ENCODE data around the gene PROB1.
"Not testable (repeated sequence)": the region's sequence is repeated elsewhere in the genome, so short reads cannot be mapped to it uniquely, and the experiment has no call there.

The PROB1 gene

DNA sequence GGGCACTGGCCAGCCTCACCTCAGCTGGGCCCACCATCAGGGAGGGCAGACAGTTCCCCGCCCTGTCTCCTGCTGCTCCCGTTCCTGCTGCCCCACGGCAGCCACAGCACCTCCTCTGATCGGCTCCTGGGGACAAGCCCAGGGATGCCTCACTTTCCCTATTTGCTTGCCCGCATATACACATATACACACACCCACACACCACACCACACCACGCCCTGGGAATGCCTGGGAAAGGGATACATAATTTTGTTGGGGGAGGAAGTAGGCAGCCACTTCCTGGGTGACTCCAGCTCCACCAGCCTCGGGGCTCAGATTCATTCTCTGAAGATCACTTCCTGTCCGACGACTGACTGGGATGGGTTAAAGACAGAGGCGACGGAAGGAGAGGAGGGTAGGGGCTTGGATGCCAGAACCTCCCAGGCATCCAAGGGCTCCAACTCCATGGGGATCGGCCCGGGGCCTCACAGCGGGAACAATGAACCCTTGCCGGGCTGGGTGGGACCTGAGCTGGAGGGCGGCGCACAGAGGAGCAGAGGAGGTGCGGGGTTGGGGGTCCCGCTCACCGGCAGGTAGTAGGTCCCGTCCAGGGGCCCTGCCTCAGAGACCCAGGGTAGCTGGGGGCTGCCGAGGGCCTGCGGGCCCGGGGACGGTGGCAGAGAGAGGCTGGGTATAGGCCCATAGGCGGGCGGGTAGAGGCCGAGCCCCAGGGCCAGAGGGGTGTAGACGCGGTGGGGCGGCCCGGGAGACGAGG is 3.2 kb downstream of the PROB1 start:
- peaks cover 14 to 40% of the 10 kb centered on the region in 2 donors for H3K27me3 ChIP-seq (ENCODE audit: control insufficient read depth in 1 of 2, insufficient read depth in 2 of 2, low read length in 2 of 2)
- no peak overlapping the region for H3K4me3 ChIP-seq (ENCODE audit: low read length in 2 of 2)
- no peak overlapping the region for H3K27ac ChIP-seq (ENCODE audit: low read length)
- no peak overlapping the region for H3K9ac ChIP-seq (ENCODE audit: low read length in 2 of 2)
- peaks cover 38% of the 10 kb centered on the region for H3K4me1 ChIP-seq (ENCODE audit: control insufficient read depth, insufficient read depth, low read length)
- H3K9me3 ChIP-seq (ENCODE audit: control insufficient read depth in 2 of 2, low read length in 2 of 2), result no peaks in the 10 kb centered on the region
- H3K36me3 ChIP-seq (ENCODE audit: control insufficient read depth in 2 of 2, insufficient read depth in 2 of 2, low read length in 2 of 2), result no peaks in the 10 kb centered on the region

DNA sequence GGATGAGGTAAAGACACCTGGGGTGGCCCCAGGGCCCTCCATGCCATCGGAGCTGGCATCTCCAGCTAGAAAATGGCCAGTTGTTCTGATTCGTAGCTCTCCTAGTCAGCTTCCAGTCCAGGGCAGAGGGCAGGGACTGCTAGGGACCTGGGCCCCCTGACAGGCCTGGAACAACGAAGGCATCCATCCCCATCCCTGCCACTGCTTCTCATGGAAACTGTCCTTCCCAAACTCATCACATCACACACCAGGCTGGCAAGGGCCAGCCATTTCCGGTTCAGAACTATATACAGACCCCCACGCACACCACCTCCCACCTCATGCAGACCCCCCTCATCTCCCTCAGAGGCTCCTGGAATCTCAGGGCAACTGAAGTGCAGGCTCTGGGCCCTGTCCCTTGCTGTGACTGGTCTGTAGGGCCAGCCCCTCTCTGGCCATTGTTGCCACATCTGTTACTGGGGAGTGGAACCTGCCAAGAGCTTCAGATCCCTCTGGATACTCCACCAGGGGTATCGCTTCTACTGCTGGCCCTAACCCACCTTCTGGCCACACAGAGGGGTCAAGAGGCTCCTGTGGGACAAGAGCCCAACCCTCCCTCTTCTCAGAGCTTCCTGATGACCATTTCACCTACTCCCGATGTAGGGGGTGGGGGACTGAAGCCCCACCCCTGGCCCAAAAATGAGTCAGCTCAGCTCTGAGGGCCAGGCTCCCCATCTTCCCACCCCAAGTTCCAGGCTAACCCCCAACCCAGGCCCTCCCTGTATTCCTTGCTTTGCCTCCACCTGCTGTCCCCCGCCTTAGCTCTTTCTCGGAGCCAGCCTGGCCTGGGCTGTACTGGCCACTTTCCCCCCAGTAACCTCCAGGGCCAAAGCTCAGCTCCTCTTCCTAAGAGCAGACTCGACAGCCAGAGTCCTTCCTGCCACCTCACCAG is 4.0 kb downstream of the PROB1 start:
- Histone ChIP-seq H3K27ac (ENCODE audit: low read length) (no peak overlapping the region), H3K4me3 (ENCODE audit: low read length in 2 of 2) (no peak overlapping the region), H3K9ac (ENCODE audit: low read length in 2 of 2) (no peak overlapping the region)

DNA sequence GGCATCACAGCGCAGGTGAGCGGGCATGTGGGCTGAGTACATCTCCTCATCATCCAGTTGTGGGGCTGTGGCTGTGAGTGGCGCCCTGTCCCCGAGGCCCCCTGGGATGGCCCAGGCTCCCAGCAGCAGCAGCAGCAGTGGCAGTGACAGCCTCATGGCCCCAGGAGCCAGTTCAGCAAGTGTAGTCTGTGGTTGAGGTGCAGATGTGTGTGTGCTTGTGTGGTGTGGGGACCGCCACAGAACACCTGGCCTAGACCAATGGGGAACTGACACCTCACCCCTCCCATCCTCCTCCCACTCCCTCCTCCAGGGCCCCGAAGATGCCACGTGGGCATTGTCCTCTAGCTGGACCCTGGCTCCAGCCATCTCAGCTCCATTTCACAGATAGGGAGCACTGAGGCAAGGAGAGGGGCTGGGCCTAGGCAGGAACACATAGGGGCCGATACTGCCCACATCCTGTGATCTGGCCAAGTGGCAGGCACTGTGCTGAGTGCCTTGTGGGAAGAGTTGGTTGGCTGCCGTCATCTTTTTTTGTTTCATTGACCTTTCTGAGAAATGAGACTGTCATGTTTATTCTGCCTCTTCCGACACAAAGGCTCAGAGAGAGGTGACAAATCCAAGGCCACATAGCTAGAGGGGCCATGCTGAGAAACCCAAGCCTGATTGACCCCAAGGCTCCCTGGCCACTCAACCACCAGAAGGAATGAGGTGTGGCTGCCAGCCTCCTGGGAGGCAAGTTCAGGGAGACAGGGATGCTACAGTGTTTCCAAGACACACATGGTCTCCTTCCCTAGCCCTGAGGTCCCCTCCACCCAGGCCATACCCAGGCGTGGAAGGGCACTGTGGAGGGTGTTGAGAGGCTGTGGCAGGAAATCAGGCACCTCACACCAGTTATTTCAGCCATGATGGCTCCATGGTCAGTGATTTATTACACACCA is 4.9 kb downstream of the PROB1 start, which contains the start of gene MZB1:
TSS of gene MZB1 (minus strand) at position 213 of the 938 bp plus-strand sequence. CDS start at position 156, 57 bp downstream.
- no peak within 1 kb of the TSS for H3K4me3 ChIP-seq (ENCODE audit: low read length in 2 of 2)
- H3K4me1 ChIP-seq (ENCODE audit: control insufficient read depth, insufficient read depth, low read length), result peaks cover 28% of the 10 kb centered on the region
- peaks cover 12 to 31% of the 10 kb centered on the region in 2 donors for H3K27me3 ChIP-seq (ENCODE audit: control insufficient read depth in 1 of 2, insufficient read depth in 2 of 2, low read length in 2 of 2)
- no peak within 1 kb of the TSS for H3K9ac ChIP-seq (ENCODE audit: low read length in 2 of 2)
- H3K9me3 ChIP-seq (ENCODE audit: control insufficient read depth in 2 of 2, low read length in 2 of 2), result no peaks in the 10 kb centered on the region
- H3K36me3 ChIP-seq (ENCODE audit: control insufficient read depth in 2 of 2, insufficient read depth in 2 of 2, low read length in 2 of 2), result no peaks in the 10 kb centered on the region
- H3K27ac ChIP-seq (ENCODE audit: low read length), result no peak within 1 kb of the TSS

More for the DNA sequence above, 4.0 kb downstream of the PROB1 start:
- no peaks in the 10 kb centered on the region for H3K36me3 ChIP-seq (ENCODE audit: control insufficient read depth in 2 of 2, insufficient read depth in 2 of 2, low read length in 2 of 2)
- H3K9me3 ChIP-seq (ENCODE audit: control insufficient read depth in 2 of 2, low read length in 2 of 2), result no peaks in the 10 kb centered on the region
- H3K27me3 ChIP-seq (ENCODE audit: control insufficient read depth in 1 of 2, insufficient read depth in 2 of 2, low read length in 2 of 2), result peaks cover 14 to 40% of the 10 kb centered on the region in 2 donors
- peaks cover 37% of the 10 kb centered on the region for H3K4me1 ChIP-seq (ENCODE audit: control insufficient read depth, insufficient read depth, low read length)

DNA sequence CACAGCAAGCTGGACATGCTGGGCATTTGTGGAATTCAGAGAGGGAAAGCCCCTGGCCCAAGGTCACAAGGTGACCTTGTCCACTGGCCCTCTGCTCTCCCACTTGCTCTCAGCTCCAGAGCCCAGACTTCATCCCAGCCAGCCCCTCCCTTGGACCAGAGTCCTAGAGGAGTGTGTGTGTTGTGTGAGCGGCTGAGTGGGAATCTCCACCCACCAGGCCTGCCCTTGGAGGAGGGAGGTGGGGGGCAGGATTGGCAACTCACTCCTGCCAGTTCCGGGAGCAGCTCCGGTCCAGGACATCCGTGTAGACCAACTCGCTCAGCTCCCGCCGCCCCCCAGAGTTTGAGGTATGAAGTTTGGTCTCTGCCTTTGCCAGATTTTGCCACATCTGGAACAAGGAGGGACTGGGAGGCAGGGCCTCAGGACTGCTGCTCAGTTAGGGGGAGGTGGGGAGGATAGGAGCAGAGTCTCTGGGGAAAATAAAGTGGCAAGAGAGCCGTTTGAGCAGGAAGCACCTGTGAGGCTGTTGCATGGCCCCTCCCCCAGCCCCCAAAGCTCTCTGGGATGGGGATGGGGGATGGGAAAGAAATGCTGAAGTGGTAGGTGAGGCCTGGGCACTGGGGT is 6.6 kb downstream of the PROB1 start:
- Histone ChIP-seq H3K4me3 (ENCODE audit: low read length in 2 of 2) (no peak overlapping the region), H3K27me3 (ENCODE audit: control insufficient read depth in 1 of 2, insufficient read depth in 2 of 2, low read length in 2 of 2) (peaks cover 6 to 15% of the 10 kb centered on the region in 2 donors), H3K4me1 (ENCODE audit: control insufficient read depth, insufficient read depth, low read length) (peaks cover 15% of the 10 kb centered on the region), H3K9me3 (ENCODE audit: control insufficient read depth in 2 of 2, low read length in 2 of 2) (no peaks in the 10 kb centered on the region), H3K9ac (ENCODE audit: low read length in 2 of 2) (no peak overlapping the region), H3K36me3 (ENCODE audit: control insufficient read depth in 2 of 2, insufficient read depth in 2 of 2, low read length in 2 of 2) (no peaks in the 10 kb centered on the region), H3K27ac (ENCODE audit: low read length) (no peak overlapping the region)

DNA sequence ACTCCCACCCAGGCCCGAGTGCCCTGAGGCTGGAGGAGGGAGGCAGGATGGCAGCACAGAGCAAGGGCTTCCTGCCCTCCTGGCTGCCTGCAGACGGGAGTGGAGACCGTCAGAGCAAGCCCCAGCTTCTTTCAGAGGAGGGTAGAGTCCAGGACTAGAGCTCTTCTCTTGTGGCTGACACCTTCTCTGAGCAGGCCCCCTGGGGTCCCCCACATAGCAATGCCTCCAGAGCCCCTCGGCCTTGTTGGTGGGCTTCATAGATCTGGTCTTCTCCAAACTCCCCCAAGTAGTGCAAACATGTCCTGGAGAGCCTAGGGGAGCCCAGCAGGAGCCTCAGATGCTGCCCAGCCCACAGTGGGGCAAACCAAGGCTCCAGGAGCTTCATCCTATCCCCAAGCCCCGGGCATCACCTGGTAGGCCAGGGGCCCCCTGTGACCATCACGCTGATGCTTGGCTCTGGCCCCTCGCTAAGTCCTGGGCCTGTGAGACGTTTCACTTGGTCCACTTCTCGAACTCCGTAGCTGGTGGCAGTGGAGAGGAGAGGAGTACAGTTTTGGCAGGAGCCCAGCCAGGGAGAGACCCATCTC is 7.2 kb downstream of the PROB1 start:
- H3K27ac ChIP-seq (ENCODE audit: low read length), result no peak overlapping the region

DNA sequence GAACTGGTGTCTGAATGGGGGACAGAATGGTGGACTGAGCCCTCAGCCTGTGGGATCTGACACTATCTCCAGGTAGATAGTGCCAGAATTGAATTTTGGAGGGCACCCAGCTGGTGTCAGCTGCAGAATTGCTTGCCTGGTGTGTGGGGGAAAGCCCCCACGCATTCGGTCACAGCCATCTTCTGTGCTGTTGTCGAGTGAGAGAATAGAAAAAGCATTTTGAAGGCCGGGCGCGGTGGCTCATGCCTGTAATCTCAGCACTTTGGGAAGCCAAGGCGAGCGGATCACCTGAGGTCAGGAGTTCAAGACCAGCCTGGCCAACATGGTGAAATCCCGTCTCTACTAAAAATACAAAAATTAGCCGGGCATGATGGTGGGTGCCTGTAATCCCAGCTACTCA is 7.9 kb downstream of the PROB1 start:
- not testable (repeated sequence) for H3K9ac ChIP-seq (ENCODE audit: low read length in 2 of 2); H3K9me3 ChIP-seq (ENCODE audit: control insufficient read depth in 2 of 2, low read length in 2 of 2); H3K36me3 ChIP-seq (ENCODE audit: control insufficient read depth in 2 of 2, insufficient read depth in 2 of 2, low read length in 2 of 2); H3K4me1 ChIP-seq (ENCODE audit: control insufficient read depth, insufficient read depth, low read length); H3K27me3 ChIP-seq (ENCODE audit: control insufficient read depth in 1 of 2, insufficient read depth in 2 of 2, low read length in 2 of 2); H3K4me3 ChIP-seq (ENCODE audit: low read length in 2 of 2); H3K27ac ChIP-seq (ENCODE audit: low read length)

More for the DNA sequence above, 7.2 kb downstream of the PROB1 start:
- peaks cover 9% of the 10 kb centered on the region for H3K4me1 ChIP-seq (ENCODE audit: control insufficient read depth, insufficient read depth, low read length)
- H3K9me3 ChIP-seq (ENCODE audit: control insufficient read depth in 2 of 2, low read length in 2 of 2), result no peaks in the 10 kb centered on the region
- no peaks in the 10 kb centered on the region for H3K36me3 ChIP-seq (ENCODE audit: control insufficient read depth in 2 of 2, insufficient read depth in 2 of 2, low read length in 2 of 2)
- peaks cover under 1 to 9% of the 10 kb centered on the region in 2 donors for H3K27me3 ChIP-seq (ENCODE audit: control insufficient read depth in 1 of 2, insufficient read depth in 2 of 2, low read length in 2 of 2)
- no peak overlapping the region for H3K9ac ChIP-seq (ENCODE audit: low read length in 2 of 2)
- no peak overlapping the region for H3K4me3 ChIP-seq (ENCODE audit: low read length in 2 of 2)

DNA sequence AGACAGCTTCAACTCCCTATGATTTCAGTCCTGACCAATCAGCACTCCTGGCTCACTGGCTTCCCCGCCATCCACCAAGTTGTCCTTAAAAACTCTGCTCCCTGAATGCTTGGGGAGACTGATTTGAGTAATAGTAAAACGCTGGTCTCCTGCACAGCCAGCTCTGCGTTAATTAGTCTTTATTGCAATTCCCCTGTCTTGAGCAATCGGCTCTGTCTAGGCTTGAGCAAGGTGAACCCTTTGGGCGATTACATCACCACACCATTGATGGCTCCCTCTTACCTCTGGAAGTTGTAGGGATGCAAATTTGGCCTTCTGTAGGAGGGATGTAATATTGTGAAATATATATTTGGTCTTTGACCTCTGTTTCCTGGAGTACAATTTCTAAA is 8.9 kb downstream of the PROB1 start:
- H3K4me3 ChIP-seq (ENCODE audit: low read length in 2 of 2), result no peak overlapping the region
- no peak overlapping the region for H3K27ac ChIP-seq (ENCODE audit: low read length)
- H3K36me3 ChIP-seq (ENCODE audit: control insufficient read depth in 2 of 2, insufficient read depth in 2 of 2, low read length in 2 of 2), result no peaks in the 10 kb centered on the region
- no peak overlapping the region for H3K9ac ChIP-seq (ENCODE audit: low read length in 2 of 2)
- H3K9me3 ChIP-seq (ENCODE audit: control insufficient read depth in 2 of 2, low read length in 2 of 2), result no peaks in the 10 kb centered on the region
- no peaks in the 10 kb centered on the region for H3K27me3 ChIP-seq (ENCODE audit: control insufficient read depth in 1 of 2, insufficient read depth in 2 of 2, low read length in 2 of 2)
- H3K4me1 ChIP-seq (ENCODE audit: control insufficient read depth, insufficient read depth, low read length), result peaks cover 3% of the 10 kb centered on the region

DNA sequence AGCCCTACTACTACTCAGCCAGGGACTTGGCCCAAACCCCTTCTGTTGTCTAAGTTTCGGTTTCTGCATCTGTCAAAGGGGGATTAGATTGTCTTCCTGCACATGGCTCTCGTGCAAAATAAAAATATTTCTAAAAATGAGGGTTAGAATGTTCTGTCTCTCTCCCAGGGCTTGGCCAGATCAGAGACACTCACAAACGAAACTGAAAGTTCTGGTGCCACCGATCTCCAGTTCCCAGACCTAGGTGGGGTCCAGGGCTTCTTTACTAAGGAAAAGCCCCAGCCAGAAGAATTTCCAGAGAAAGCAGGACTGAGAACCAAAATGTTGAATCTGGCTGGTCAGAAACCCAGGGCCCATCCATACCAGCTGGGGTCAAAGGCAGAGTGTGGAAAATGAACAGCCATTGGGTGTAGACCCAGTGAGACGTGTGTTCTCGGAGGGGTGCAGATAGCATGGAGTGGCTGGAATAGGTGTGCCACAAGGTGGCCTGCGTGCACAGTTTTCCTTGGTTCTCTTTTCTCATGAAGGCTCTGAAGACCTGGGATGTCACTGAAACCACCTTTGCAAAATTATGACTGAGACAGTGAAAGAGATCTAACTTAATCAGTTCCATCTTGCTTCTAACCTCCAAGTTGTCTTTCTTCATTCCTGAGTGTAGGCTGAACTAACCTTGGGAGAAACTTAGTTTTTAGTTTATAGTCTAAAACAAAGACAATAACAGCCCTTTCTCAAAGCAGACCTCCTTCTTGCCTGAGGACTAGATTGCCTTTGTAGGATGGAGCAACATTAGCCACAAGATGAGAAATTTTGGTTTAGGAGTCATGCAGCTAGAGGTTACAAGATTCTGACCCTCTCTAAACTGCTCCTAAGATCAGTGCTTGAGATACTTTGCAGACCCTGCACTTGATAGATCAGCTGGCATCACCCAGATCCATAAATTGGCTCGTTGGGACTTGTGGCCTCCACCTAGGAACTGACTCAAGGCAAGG is 9.5 kb downstream of the PROB1 start:
- no peak overlapping the region for H3K27ac ChIP-seq (ENCODE audit: low read length)
- peaks cover 3% of the 10 kb centered on the region for H3K4me1 ChIP-seq (ENCODE audit: control insufficient read depth, insufficient read depth, low read length)

DNA sequence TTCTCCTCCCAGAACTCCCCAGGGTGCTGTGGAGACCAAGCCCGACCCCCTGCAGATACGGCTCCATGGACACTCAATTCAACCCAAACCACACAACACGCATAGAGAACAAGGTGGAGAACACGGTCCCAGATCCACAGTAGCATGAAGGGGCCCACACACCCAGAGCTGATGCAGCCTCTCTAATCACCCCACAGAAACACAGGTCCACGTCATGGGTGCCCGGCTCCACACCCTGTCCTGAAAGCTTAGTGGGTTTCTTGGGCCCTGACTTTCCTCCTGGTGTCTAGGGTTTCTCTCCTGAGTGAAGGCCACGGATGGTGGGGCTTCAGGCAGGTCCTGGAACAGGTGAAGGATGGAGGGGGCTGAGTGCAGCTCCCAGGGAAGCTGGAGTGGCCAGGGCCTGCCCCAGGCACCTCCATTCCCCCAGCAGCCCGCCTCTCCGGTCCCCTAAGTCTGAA is 10.3 kb downstream of the PROB1 start:
- Histone ChIP-seq H3K27me3 (ENCODE audit: control insufficient read depth in 1 of 2, insufficient read depth in 2 of 2, low read length in 2 of 2) (no peaks in the 10 kb centered on the region), H3K36me3 (ENCODE audit: control insufficient read depth in 2 of 2, insufficient read depth in 2 of 2, low read length in 2 of 2) (no peaks in the 10 kb centered on the region), H3K4me3 (ENCODE audit: low read length in 2 of 2) (peak overlapping the region in 1 of 2 donors; percentile 8), H3K27ac (ENCODE audit: low read length) (no peak overlapping the region), H3K4me1 (ENCODE audit: control insufficient read depth, insufficient read depth, low read length) (peaks cover 3% of the 10 kb centered on the region), H3K9me3 (ENCODE audit: control insufficient read depth in 2 of 2, low read length in 2 of 2) (no peaks in the 10 kb centered on the region), H3K9ac (ENCODE audit: low read length in 2 of 2) (no peak overlapping the region)

More for the DNA sequence above, 9.5 kb downstream of the PROB1 start:
- H3K9me3 ChIP-seq (ENCODE audit: control insufficient read depth in 2 of 2, low read length in 2 of 2), result no peaks in the 10 kb centered on the region
- no peaks in the 10 kb centered on the region for H3K36me3 ChIP-seq (ENCODE audit: control insufficient read depth in 2 of 2, insufficient read depth in 2 of 2, low read length in 2 of 2)
- no peaks in the 10 kb centered on the region for H3K27me3 ChIP-seq (ENCODE audit: control insufficient read depth in 1 of 2, insufficient read depth in 2 of 2, low read length in 2 of 2)
- H3K9ac ChIP-seq (ENCODE audit: low read length in 2 of 2), result peak overlapping the region in 1 of 2 donors; percentile 21
- H3K4me3 ChIP-seq (ENCODE audit: low read length in 2 of 2), result peak overlapping the region in 1 of 2 donors; percentile 58
